Activated CD4-positive, alpha-beta T cell treated with anti-CD3 and anti-CD28 coated beads, Interleukin-2, amount 50 U/mL, for 48 hours (primary cell): Measurements from ENCODE around the gene ASCL2.
"Not testable (repeated sequence)": the region's sequence is repeated elsewhere in the genome, so short reads cannot be mapped to it uniquely, and the experiment has no call there.

Experiments used
- DNase-seq, 2 experiments: peaks; one replicate each; pipeline ENCODE4 v3.0.0-alpha.2; 2020

ASCL2 gene

DNA sequence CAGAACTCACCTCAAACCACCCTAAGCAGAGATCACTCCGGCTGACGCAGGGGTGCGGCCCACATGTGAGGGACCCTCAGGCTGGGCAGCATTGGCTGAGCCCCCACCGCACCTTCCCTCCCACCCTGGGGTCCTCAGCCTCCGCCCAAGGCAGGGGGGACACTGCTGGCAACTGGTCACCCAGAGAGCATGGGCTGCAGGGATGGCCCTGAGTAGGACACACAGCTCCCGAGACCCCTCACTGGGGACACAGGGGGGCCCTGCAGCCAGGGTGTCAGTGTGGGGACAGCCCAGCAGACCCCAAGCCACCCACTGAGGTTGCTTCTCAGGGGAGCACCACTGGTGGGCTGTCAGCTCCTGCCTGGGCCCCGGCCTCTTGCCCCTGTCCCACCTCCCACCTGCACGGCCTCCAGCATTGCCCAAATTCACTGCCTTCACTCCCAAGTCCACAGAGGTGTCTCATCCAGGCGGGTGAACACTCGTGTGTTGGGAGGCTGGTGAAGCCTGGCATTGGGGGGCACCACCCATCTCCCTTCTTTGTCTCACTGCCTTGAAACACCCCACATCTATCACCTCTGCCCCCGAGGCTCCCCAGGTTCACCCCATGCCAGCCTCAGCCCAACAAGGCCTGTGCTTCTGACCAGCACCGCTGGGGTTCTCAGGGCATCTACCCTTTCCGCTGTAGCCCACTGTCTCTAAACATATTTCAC lies 26.7 kb upstream of the ASCL2 start:
- DNase-seq: peak in 1 of 2 experiments; percentile 1

DNA sequence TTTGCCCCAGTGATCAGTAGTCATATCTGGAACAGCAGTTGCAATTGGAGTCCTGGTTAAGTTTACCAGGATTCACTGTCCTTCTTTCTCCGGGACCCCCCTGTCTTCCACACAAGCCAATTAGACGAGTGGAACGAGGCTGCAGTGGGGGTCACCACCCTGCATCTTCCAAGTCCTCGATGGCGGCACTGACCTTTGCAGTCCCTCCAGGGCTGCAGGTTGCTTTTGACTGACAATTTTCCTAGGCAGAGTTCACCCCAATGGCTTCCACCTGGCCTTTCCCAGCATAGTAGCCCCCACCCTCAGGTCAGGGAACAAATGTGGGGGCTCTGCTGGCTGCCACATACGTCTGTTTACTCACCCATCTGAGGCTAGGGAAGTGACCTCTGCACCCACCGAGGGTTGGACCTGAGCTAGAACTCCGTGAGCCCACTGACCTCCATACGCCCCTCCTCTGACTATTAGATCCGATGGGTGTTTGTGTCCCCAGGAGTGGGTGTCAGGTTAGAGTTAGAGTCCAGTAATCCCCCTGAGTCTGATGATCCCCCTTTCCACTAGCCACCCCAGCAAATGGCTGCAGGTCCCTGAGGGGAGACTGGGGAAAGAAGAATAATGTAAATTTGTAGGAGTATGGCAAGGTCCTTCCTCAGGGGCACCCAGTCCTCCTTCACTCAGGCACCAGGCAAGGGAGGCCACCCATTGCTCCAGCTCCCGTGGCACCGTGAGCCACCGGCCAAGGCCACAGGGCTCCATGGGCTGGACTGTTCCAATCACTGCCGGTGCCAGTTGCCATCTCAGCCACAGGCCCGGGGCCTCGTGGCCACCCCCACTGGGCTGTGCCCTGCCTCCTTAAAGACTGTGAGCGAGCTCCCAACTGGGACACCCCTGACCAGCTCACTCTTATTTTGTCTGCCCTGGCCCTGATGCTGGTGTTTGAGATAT lies 25.9 kb upstream of the ASCL2 start:
- DNase-seq: peak in 1 of 2 experiments; percentile 2

DNA sequence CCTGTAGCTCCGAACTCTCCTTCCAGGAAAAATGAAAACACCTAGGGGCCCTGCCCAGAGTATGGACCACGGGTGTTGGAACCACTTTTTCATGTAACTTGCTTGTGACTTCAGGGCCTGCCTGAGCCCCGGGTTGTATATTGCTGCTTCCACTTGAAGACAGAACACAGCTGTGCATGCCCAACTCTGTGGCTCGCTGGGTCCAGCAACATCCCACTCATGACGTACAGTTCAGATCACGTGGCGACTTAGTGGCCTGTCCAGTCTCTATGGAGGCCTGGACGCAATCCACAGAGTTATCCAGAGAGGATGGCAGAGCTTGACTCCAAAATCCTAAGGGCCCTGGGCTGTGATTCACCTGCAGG lies 24.5 kb upstream of the ASCL2 start:
- DNase-seq: peak in 1 of 2 experiments; percentile 1

DNA sequence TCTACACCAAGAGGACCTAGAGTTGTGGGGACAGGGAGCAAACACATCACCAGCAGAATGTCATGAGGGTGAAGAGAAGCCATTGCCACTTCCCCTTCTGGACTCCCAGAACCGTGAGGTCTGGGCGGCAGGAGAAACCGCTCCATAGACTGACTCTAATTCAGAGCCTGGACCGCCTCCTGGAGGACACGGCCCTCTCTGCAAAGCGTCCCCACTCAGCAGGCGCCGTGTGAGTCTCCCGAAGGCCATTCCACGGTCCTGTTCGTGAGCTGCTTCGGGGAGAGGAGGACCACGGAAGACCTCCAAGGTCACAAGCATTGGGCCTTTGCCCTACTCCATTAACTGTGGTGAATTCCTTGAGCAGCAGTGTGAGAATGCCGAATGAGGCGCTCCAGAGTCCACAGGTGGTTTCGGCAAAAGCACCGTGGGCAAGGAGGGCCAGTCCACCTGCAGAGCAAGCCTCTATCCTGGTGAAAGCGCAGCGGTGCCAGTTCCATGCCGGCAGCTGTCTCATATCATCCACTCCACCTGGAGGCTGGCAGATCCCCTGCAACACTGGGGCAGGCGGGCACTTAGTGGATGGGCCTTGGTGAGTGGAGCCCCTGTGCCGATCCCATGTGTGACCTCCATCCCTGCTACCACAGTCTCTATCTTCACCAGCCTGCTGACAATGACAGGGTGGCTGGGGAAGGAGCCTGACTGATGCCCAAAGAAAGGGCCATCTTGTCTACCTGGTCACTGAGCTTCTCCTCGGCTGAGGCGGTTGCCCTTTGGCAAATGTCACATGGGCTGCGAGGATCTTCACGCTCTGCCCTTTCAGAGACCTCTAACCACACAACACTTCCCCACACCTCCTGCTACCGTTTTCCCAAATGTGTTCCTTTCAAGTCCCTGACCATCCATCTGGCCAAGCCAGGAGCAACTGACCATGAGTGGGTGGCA lies 23.9 kb upstream of the ASCL2 start:
- DNase-seq: peak in 1 of 2 experiments; percentile 4

DNA sequence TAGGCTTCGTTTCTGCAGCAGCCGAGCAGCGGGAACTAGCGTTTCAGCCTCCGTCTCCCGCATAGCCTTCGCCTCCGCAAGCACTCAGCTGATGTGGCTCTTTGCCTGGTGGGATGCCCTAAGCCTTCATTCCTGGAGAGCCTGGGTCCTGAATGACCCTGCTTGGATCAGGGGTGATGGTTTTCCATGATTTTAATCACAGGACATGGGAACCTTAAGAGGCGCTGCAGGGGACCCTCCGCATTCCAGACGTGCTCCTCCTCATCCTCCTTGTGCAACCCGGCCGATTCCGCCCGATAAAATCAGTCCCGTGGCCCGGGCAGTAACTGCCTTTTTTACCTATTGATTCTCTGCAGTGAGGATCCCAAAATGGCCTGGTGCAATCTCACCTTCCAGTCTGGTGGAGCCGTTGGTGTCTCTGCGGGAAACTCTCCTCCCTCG lies 23.2 kb upstream of the ASCL2 start:
- DNase-seq: peak in 1 of 2 experiments; percentile 2

DNA sequence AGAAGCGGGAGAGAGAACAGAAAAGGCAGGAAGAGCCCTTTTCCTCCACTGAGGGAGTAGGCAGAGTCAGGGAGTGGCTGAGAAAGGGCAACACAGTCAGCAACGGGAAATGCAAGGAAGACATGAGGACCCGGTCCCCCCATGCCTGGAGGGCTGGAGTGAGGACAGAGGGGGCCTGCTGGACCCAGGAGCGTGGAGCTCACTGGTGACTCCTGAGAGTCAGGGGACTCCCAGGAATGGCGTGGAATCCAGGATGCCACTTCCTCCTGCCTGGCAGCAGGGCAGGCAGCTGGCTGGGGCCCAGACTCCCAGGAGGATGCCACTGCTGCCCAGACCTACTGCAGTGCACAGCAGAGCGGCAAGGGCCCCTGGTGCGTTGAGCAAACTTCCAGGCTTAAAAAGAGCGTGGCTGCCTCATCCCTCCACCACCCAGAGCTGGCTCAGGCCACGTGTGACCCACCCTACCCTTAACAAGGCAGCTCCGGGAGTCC lies 20.0 kb upstream of the ASCL2 start:
- no peak for DNase-seq

DNA sequence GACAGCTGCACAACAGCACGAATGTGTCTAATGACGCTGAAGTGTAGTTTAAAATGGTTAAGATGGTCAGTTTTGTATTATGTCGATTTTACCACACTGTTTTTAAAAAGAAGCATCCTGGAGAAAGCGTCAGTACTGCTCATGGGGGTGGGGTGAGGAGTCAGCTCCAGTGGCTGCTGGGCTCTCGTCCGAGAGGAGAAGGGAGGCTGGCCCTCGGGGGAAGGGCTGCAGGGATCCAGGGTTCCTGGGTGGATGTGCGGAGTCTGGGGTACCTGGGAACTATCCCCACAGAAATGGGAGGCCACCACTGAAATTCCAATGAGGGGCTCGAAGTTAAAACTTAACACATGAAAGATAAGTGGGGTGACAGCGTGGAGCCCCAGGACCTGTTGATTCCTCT lies 19.5 kb upstream of the ASCL2 start:
- DNase-seq: no peak

DNA sequence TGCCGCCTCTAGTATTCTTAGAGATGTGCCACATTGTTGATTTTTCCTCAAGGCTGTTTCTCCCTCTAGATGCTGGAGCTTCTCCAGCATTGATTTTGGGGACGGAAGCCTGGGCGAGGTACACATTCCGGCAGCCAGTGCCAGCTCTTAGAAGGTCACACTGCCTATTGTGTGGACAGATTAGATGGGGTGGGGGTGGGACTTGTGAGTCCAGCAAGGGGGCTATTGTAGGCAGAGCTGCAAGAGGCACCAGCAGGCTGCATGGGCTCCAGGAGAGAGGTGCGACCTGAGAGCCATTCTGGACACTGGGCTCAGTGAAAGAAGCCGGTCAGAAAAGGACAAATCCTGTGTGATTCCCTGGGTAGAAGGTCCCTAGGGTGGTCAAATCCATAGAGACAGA lies 19.0 kb upstream of the ASCL2 start:
- no peak for DNase-seq

DNA sequence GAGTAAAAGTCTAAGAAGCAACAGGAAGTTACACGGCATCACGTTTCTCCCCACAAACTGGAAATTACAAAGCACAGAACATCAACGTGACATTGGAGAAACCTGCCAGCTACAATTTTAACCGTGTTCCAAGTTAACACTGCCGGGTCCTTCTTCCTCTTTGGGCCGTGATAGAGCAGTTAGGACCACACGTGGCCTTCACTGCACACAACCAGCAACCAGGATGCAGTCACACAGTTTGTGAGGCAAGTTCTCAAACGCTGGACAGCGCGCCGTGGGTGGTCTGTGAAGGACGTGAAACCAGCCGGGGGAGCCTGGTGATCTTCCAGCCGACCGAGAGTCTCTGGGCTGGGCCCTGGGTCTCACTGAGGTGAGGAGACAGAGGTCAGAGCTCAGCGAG lies 16.7 kb upstream of the ASCL2 start:
- DNase-seq: peak in 1 of 2 experiments; percentile 2

DNA sequence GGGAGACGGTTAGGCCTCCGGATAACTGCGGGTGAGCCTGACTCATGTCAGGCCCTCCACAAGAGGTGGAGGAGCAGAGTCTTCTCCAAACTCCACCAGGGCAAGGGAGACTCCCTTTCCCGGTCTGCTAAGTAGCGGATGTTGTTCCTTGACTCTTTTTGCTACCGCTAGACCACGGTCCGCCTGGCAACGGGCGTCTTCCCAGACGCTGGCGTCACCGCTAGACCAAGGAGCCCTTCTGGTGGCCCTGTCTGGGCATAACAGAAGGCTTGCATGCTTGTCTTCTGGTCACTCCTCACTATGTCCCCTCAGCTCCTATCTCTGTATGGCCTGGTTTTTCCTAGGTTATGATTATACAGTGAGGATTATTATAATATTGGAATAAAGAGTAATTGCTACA lies 16.0 kb upstream of the ASCL2 start:
- not testable (repeated sequence) for DNase-seq

DNA sequence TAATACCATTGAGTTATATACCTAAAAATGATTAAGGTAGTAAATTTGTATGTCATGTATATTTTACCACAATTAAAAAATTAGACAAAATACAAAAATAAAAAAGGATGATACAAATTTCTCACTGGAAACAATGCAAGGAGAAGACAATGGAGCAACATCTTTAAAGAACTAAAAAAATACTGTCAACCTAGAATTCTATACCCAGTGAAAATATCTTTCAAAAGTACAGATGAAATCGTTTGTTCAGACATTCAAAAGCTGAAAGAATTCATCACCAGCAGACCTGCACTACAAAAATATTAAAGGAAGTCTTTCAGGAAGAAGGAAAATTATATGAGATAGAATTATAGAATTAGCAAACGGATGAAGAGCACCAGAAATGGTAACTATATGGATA lies 9.8 kb upstream of the ASCL2 start:
- no peak for DNase-seq

DNA sequence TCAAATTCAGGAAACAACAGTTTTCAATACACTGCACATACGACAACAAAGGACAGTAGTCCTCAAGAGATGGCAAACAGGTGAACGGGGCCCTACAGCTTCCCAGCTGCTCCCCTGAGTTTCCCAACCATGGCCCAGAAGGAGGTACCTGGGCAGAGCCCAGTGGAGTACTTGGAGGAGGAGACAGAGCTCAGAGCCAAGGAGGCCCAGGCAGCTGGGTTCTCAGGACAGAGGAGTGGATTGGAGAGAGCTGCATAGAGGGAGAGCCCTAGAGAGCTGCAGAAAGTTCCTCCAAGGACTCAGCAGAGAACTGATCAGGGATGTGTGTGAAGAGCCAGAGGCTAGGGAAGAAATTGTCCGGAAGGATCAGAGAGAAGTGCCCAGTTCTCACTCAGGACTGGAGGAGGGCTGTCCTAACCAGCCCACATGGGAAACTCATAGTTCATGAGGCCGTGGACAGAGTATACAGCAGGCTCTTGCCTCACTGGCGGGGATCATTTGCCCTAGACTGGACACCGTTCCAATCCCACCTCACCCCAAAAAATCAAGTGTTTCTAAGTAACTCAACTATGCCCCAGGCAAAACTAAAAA lies 7.6 kb upstream of the ASCL2 start:
- no peak for DNase-seq

DNA sequence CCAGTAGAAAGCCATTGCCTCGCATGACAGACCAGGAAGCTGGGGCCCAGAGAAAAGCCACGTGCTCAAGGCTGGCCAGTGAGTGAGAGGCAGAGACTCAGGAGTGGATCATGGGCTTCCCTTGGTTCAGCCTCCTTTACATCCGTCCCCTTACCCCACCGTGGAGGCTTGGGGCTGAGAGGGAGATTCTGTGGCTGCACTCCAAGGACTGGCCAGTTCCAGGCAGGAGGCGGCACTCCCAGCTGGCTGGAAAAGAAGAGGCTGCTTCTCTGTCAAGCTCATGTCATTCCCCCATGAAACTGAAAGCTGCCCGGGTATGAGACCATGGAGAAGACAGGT lies 6.6 kb upstream of the ASCL2 start:
- no peak for DNase-seq

DNA sequence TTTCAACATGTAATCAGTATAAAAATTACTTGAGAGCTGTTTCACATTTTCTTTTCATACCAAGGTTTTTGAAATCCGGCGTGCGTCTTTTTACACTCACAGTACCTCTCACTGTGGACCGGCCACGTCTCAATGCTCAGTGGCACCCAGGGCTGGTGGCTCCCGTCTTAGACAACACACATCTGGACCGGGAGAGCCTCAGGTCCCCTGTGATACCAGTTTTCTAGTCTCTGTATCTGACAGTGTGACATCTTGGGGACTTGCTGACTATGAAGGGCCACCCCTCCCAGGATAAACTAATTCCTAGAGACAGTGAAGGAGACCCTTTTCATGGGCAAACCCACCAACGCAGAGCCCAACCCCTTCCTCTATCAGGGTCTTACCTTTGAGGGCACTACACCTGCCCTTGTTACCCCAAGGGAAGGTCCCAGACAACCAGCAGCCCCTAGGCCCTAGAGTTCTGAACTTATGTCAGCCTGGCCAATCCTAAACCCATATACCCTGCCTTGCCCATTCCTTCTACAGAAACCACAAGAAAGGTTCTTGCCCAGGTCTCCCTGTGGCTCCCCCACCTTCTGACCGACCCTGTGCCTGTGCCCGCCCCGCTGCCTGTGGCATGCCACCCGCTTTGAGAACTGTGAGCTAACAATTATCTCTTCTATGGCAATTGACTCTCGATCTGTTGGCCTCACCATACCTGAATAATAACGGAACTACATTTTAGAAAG lies 6.1 kb upstream of the ASCL2 start:
- DNase-seq: no peak

DNA sequence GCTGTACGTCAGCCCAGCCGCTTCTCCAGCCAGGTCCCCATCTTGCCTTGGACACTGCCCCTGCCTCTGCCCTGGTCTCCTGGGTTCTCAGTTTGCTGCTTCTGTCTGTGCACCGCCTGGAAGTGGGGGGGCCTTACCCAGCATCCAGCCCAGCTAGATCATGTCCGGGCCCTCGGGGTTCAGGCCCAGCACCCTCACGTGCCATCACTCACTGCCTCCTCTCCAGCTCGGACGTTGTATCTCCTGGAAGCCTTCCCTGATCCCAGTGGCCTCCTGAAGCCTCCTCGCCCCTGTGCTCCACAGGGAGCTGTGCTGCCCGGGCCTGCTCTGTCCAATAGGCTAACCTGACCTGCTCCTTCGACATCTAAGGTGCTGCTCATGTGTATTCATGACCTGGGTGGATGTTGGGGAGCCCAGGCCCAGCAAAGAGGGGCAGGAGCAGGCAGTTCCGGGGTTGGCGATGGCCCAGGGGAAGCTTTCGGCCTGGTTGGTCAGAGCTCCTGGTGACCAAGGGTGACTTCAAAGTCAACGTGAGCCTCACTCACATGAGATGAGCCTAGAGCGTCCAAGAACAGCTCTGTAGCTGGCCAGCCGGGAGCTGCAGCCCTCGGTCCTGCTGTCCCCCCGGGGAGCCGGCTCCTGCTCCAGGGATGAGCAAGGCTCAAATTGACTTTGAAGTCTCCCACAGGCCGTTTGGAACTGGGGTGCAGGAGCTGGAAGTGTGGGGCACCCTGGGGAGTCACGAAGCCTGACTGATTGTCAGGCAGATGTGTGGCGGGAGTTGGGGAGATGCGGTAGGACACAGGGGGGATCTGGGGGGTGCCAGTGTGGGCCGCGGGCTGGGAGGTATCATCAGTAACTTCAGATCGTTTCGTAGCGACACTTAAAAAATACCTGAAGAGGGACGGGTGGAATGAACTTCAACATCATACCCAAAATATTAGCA lies 5.2 kb upstream of the ASCL2 start:
- DNase-seq: no peak

DNA sequence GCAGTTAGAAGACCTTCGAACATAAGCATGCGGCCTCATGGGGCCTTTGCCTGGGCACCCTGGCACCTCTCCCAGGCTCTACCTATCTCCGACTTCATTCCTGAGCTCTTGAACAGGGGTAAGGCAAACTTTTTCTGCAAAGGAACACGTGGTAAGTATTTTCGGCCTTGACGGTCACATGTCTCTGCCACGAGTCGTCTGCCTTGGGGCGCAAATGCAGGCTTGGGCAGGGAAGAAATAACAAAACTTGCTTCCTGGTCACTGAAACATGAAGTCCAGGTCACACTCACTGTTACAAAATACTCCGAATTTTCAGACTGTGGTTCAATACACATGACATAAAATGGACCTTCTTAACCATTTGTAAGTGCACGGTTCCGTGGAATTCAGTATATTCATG lies 3.4 kb upstream of the ASCL2 start:
- no peak for DNase-seq

DNA sequence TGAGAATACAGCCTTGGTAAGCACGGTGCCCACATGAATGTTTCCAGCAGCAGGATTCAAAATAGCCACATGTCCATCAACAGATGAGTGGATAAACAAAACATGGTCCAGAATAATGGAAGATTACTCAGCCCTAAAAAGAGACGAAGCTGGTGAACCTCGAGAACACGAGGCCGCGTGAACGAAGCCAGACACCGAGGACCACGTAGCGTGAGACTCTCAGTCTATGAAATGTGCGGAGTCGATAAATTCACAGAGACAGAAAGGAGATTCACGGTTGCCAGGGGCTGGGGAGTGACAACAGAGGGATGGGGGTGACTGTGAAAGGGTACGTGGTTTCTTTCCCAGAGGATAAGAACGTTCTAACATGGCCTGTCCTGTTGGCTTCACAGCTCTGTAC lies 2.9 kb upstream of the ASCL2 start:
- DNase-seq: no peak

DNA sequence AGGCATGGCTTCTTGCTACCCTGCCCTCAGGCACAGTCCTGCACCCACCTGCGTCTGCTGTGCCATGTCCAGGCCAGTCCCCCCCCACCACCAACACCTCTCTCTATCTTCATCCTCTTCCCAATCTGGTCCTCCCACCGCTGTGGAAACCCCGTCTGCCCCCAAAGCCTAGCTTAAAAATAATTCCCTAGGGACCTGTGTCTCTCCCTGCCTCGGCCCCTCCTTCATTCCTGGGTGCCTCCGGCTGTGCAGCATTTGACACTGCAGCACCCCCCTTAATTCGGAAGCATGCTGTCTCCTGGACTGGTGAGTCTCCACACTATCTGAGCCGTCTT lies 2.5 kb upstream of the ASCL2 start:
- no peak for DNase-seq

DNA sequence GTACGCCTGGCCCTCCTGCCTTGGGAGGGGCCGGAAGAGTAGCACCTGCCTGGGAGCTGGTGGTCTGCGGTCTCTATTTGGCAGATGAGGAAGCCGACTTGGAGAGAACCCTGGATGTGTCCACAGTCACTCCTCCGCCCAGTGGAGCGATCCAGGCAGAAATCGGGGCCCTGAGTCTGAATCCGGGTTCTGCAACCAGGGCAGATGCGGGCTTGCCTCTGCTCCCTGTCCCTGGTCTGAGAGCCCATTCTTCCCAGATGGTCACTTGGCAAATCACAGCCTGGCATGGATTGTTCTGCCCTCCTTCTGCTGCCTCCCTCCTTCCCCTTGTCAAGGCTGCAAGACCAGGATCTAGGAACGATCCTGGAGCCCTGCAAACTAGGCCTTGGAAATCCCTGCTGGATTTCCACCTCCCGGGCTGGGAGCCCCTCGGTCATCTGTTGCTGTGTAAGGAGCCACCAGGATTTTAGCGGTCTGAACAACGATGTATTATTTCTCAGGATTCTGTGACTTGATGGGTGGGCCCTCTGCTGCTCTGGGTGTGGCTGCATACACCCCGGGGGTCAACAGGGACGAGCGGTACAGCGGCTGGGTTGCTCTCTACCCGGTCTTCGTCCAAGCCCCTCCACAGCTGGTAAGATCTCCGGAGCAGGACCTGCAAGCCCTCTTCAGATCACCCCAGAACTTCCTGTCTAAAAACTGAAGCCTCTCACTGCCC lies 2.0 kb upstream of the ASCL2 start:
- no peak for DNase-seq
